RWPE2 (cell line): ENCODE data around the gene ZNF786.
A peak's percentile ranks its signal among the peaks of the same experiment; 100 is the strongest.
"Not testable (repeated sequence)": the region's sequence is repeated elsewhere in the genome, so short reads cannot be mapped to it uniquely, and the experiment has no call there.

Source experiments
- ATAC-seq: fragments of 200-7000 bp; cut with Tn5 transposase; 3 replicates; pipeline ENCODE4 v1.9.1; 2021; ENCODE audit warnings: low read depth
- DNase-seq: peaks from one replicate; pipeline ENCODE4 v3.0.0-alpha.2; 2020; ENCODE audit warnings: low spot score
- H3K27ac ChIP-seq: fragments of 450-650 bp; 2 replicates; pipeline ENCODE4 v1.5.1; 2017; ENCODE audit warnings: mild to moderate bottlenecking; ENCODE audit not compliant: poor library complexity, severe bottlenecking
- H3K27me3 ChIP-seq: fragments of 250-450 bp; sonication (Bioruptor Pico); 2 replicates; pipeline ENCODE4 v1.5.1; 2021; ENCODE audit warnings: mild to moderate bottlenecking, moderate library complexity; ENCODE audit not compliant: insufficient read depth, poor library complexity, severe bottlenecking
- H3K36me3 ChIP-seq: fragments of 250-450 bp; sonication (Bioruptor Pico); 2 replicates; pipeline ENCODE4 v1.5.1; 2020; ENCODE audit warnings: low read depth, mild to moderate bottlenecking, moderate library complexity
- H3K4me1 ChIP-seq: fragments of 250-450 bp; sonication (Bioruptor Pico); 2 replicates; pipeline ENCODE4 v1.5.1; 2021; ENCODE audit warnings: mild to moderate bottlenecking, moderate library complexity; ENCODE audit not compliant: insufficient read depth, poor library complexity, severe bottlenecking
- H3K4me3 ChIP-seq: fragments of 250-450 bp; sonication (Bioruptor Pico); 2 replicates; pipeline ENCODE4 v1.5.1; 2021; ENCODE audit warnings: mild to moderate bottlenecking, moderate library complexity; ENCODE audit not compliant: severe bottlenecking
- H3K9me3 ChIP-seq: fragments of 250-450 bp; sonication (Bioruptor Pico); 2 replicates; pipeline ENCODE4 v1.5.1; 2021; ENCODE audit warnings: mild to moderate bottlenecking, moderate library complexity; ENCODE audit not compliant: severe bottlenecking
- CTCF ChIP-seq: fragments of 450-650 bp; IDR thresholded peaks from one replicate; pipeline ENCODE4 v1.5.1; 2017; ENCODE audit warnings: mild to moderate bottlenecking, moderate library complexity; ENCODE audit not compliant: poor library complexity, severe bottlenecking

Gene ZNF786

GRCh38 chr7:149067869-149068268 lies 22.6 kb downstream of the ZNF786 start:
- DNase-seq: no peak
- Histone ChIP-seq H3K36me3 (peaks cover 21% of the 10 kb centered on the region), H3K4me3 (no peak overlapping the region)

GRCh38 chr7:149063476-149063875 lies 27.0 kb downstream of the ZNF786 start:
- no peaks in the 10 kb centered on the region for H3K27me3 ChIP-seq
- DNase-seq (no peak), ATAC-seq (no peak)
- H3K9me3 ChIP-seq: no peaks in the 10 kb centered on the region
- no peak for TF ChIP-seq CTCF
- H3K36me3 ChIP-seq: peaks cover 5% of the 10 kb centered on the region; the same call in 1 of the 2 replicates
- H3K27ac ChIP-seq: no peak overlapping the region
- no peaks in the 10 kb centered on the region for H3K4me1 ChIP-seq
- H3K4me3 ChIP-seq: no peak overlapping the region

More at GRCh38 chr7:149067869-149068268, 22.6 kb downstream of the ZNF786 start:
- Histone ChIP-seq H3K4me1 (no peaks in the 10 kb centered on the region), H3K27me3 (no peaks in the 10 kb centered on the region), H3K27ac (no peak overlapping the region), H3K9me3 (no peaks in the 10 kb centered on the region)
- TF ChIP-seq CTCF: peak; percentile 35
- ATAC-seq: no peak

- H3K4me1 ChIP-seq, H3K4me3 ChIP-seq, H3K9me3 ChIP-seq, H3K27me3 ChIP-seq, H3K36me3 ChIP-seq, H3K27ac ChIP-seq, ATAC-seq, DNase-seq: not testable (repeated sequence)
Measured at GRCh38 chr7:149062217-149062899, 28.2 kb downstream of the ZNF786 start.

- Histone ChIP-seq H3K27me3 (no peaks in the 10 kb centered on the region), H3K4me3 (no peak overlapping the region), H3K9me3 (no peaks in the 10 kb centered on the region), H3K27ac (no peak overlapping the region), H3K36me3 (no peaks in the 10 kb centered on the region), H3K4me1 (peaks cover 5% of the 10 kb centered on the region)
- ATAC-seq (no peak), DNase-seq (no peak)
- no peak for TF ChIP-seq CTCF
Measured at GRCh38 chr7:149060156-149060555, 30.4 kb downstream of the ZNF786 start.

- TF ChIP-seq CTCF: no peak
- Histone ChIP-seq H3K9me3 (no peaks in the 10 kb centered on the region), H3K27me3 (no peaks in the 10 kb centered on the region), H3K4me3 (no peak overlapping the region), H3K36me3 (no peaks in the 10 kb centered on the region), H3K4me1 (peaks cover 5% of the 10 kb centered on the region), H3K27ac (no peak overlapping the region)
- DNase-seq (no peak), ATAC-seq (no peak)
Measured at GRCh38 chr7:149053885-149054284, 36.6 kb downstream of the ZNF786 start.
